ENCODE measurements around the gene SYT15.
"Not testable (repeated sequence)": the region's sequence is repeated elsewhere in the genome, so short reads cannot be mapped to it uniquely, and the experiment has no call there.

SYT15 gene

DNA sequence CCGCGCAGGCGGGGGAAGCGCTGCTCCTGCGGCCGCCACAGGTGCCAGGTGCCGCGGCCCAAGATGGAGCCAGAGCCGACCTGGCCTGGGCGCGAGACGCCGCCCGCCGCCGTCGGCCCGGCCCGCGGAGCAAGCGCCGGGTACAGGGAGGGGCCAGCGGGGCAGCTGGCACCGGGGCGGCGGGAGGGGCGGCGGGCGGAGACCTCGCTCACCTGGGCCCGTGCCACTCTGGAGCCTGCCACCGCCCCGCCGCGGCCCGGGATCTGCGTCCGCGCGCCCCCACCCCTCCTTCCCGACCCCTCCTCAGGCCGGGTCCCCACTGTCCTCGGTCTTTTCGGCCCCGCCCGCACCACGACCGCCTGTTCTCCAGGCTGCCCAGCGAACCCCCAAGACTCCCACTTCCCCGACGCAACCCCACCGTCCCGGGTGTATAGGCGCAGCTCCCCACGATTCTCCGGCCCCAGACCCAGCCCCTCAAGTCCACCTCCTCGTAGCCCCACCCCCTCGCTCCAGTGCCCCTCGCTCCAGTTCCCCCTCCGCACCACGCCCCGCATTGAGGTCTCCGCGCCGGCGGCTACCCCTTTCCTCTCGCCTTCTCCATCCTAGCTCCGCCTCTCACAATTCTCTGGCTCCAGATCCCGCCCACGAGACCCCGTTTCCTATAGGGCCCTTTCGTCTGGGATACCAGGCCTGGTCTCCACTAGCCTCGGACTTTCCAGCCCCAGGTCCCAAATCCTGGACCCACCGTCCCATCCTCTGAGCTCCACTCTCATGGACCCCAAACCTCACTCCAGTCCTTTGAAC is 22.2 kb upstream of the SYT15 start, which contains the start of gene GPRIN2:
TSS of gene GPRIN2 (minus strand) at position 144 of the 804 bp plus-strand sequence. CDS start 5,922 bp downstream, outside the sequence.
- in situ Hi-C loops (cut with HindIII; ENCODE audit: low sequenced_read_pairs) = no loop called here

- in situ Hi-C loops (cut with HindIII; ENCODE audit: low sequenced_read_pairs) = no loop called here
These were observed 21.4 kb upstream of the SYT15 start for GRCh38 chr10:46557319-46558121.

- in situ Hi-C loops (cut with HindIII; ENCODE audit: low sequenced_read_pairs) = no loop called here
These were observed 20.9 kb upstream of the SYT15 start for GRCh38 chr10:46558122-46558391.

- in situ Hi-C loops (cut with HindIII; ENCODE audit: low sequenced_read_pairs) = no loop called here
These were observed 20.3 kb upstream of the SYT15 start for GRCh38 chr10:46558392-46559185.

DNA sequence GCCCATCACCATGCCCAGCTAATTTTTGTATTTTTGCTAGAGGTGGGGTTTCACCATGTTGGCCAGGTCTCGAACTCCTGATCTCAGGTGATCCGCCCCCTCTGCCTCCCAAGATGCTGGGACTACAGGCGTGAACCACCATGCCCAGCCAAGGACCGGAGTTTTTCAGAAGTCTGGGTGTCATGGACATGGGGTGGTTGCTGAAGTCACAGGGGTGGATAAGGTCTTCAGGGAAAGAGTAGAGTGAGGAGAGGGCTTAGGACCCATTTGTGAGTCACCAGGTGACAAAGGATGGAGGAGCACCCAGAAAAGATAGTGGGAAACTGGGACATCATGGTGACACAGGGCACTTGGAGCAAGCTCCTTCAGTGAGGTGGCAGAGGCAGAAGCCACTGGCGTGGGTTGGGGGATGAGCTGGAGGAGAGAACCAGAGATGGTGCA is 19.7 kb upstream of the SYT15 start:
- in situ Hi-C loops (cut with HindIII; ENCODE audit: low sequenced_read_pairs) = no loop called here

GRCh38 chr10:46560381-46560780 is 18.5 kb upstream of the SYT15 start:
- in situ Hi-C loops (cut with HindIII; ENCODE audit: low sequenced_read_pairs) = no loop called here

DNA sequence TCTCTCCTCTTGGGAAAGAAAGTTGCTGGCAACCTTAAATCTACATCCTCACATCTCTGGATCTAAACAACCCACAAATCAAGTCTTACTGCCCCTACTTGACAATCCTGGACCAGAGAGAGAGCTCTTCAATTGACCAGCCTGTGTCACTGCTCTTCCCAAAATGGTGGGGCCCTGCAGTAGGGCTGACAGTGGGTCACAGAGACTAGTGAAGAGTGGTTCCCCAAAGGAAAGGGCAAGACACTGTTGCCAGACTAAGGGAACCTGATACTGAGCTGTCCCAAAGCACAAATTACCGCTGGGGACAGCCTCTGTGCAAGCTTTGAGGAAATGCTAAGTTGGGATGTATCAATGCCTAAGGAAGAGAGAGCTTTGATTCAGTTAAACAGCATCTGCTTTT is 18.0 kb upstream of the SYT15 start:
- in situ Hi-C loops (cut with HindIII; ENCODE audit: low sequenced_read_pairs) = no loop called here

DNA sequence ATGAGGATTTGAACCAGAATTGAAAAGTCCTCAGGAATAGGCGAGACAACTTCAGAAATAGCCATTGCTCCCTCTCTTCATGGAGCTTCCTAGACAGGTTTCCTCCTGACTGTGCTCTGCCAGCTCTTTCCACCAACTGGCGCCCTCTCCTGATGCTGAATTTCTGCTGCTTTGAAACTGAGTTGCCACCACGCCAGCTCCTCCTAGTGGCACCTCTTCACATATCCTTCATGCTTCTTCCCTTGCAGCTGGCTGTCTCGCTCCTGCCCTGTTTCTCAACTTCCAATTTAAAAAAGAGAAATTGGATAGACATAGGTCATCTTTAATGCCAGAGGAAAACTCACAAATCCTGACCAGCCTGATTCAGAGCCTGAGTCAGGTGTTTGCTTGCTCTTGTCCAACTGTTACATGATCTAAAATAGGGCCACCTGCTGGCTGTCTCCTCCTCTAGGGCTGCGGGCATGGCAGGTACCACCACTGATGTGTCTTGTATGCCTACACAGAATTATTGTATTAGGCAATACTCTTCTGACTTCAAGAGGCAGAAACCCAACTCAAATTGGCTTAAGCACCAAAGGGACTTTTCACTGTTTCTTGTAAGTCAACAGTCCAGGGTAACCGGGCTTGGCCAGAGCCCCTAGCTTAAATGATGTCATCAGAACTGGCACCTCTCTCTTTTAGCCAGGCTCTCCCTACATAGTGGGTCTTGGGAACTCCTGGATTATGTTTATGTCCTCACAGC is 13.2 kb upstream of the SYT15 start:
- in situ Hi-C loops (cut with HindIII; ENCODE audit: low sequenced_read_pairs) = not testable (repeated sequence)

GRCh38 chr10:46567151-46567550 is 11.8 kb upstream of the SYT15 start:
- in situ Hi-C loops (cut with HindIII; ENCODE audit: low sequenced_read_pairs) = not testable (repeated sequence)

GRCh38 chr10:46570655-46571054 is 8.3 kb upstream of the SYT15 start:
- in situ Hi-C loops (cut with HindIII; ENCODE audit: low sequenced_read_pairs) = not testable (repeated sequence)

DNA sequence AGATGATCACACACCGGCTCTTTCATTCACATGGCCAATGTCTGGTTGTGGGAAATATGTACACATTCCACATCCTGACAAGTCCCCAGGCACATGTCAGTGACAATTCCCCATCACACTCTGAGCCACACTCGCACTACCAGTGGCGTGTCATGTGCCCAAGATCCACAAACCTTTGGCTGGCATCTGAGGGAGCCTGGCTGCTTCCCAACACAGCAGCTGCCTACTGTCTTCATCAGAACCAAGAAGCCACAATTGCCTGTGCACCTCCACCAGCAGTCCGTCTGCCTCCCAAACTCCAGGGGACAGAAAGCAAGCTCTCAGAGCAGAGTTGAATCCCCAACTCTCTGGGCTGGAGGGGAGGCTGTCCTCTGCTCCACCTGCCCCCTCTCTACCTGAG is 6.2 kb upstream of the SYT15 start:
- in situ Hi-C loops (cut with HindIII; ENCODE audit: low sequenced_read_pairs) = not testable (repeated sequence)

DNA sequence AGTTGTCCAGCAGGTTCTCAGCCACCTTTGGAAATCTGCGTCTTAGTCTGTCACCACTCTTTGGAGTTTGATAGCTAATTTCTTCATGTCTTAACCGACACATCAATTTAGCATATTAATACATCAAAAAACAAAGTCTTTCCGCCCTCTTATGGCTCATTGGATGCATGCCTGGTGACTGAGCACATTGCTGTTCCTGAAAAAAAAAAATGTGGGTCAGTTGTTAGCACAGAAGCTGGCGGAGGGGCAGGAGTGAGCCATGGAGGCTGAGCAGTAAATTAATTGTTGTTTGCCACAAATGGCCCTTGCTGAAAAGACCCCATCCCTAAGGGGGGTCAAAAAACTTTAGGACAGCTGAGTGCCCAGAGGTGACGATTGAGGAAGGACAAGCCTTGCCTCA is 5.6 kb upstream of the SYT15 start:
- in situ Hi-C loops (cut with HindIII; ENCODE audit: low sequenced_read_pairs) = not testable (repeated sequence)

GRCh38 chr10:46573884-46574283 is 5.0 kb upstream of the SYT15 start:
- in situ Hi-C loops (cut with HindIII; ENCODE audit: low sequenced_read_pairs) = not testable (repeated sequence)

- in situ Hi-C loops (cut with HindIII; ENCODE audit: low sequenced_read_pairs) = not testable (repeated sequence)
These were observed 1.1 kb upstream of the SYT15 start for GRCh38 chr10:46577624-46578473.

DNA sequence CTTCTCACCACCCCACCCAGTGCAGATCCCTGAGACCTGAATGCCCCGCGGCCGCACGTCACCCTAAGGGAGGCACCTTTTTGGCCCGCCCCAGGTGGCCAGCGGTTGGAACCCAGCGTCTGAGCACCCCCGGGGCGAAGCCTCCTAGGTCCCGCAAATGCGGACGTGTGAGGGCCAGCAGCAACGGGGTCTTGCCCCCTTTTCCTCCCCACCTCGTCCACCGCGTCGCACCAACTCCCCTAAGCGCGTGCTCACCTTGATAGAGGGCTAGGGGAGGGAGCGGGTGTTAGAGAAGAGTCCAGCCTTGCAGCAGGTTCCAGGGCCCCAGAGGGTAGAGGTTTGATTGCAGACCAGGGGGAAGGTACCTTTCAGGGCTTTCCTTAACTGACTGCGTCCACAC is 450 bp downstream of the SYT15 start:
- in situ Hi-C loops (cut with HindIII; ENCODE audit: low sequenced_read_pairs) = not testable (repeated sequence)

GRCh38 chr10:46581997-46582396 is 3.1 kb downstream of the SYT15 start:
- in situ Hi-C loops (cut with HindIII; ENCODE audit: low sequenced_read_pairs) = not testable (repeated sequence)

DNA sequence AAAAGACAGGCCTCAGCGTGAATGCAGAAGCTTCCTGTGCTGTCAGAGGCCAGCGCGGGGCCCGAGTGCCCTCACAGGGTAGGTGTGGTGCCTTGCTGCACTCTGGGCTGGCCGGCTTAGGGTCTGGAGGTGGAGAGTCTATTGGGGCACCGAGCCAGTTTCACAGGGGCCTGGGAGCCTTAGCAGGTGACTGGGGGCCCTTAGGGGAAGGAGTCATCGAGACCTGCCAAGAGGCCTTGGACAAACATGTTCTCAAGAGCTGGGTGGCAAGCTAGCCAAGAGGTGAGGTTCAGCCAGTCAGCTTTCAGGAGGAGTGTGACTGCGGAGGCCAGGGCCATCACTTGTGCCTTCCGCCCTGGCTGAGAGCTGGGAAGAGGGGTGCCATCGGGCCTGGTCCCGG is 3.6 kb downstream of the SYT15 start:
- in situ Hi-C loops (cut with HindIII; ENCODE audit: low sequenced_read_pairs) = not testable (repeated sequence)

DNA sequence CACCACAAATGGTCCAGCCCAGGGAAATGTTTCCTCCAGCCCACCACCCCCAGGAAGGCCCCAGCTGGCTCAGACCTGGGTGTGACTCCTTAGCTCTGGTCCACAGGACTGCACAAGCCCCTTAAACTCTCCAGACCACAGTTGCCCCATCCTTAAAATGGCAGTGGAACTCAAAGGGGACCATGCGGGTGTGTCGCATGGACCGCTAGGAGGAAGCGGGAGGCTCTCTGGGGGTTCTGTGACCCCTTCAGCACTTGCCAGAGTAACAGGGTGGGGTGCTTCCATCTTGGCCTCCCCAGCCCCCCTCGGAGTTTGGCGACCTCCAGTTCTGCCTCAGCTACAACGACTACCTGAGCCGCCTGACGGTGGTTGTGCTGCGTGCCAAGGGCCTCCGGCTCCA is 5.3 kb downstream of the SYT15 start:
- in situ Hi-C loops (cut with HindIII; ENCODE audit: low sequenced_read_pairs) = not testable (repeated sequence)

- in situ Hi-C loops (cut with HindIII; ENCODE audit: low sequenced_read_pairs) = not testable (repeated sequence)
These were observed 6.3 kb downstream of the SYT15 start for GRCh38 chr10:46585246-46585645.

- in situ Hi-C loops (cut with HindIII; ENCODE audit: low sequenced_read_pairs) = not testable (repeated sequence)
These were observed 8.6 kb downstream of the SYT15 start for GRCh38 chr10:46587546-46587945.

Measured in endothelial cell of hepatic sinusoid (primary cell).